BE2C (cell line): ENCODE measurements around the gene ELK3.

ENCODE experiments used
- DNase-seq: peaks from one replicate; pipeline ENCODE4 v3.0.0-alpha.2; 2020
- H3K27me3 ChIP-seq: fragments of 250-450 bp; sonication (Bioruptor Pico); 2 replicates; pipeline ENCODE4 v1.5.1; 2020; ENCODE audit warnings: mild to moderate bottlenecking
- H3K36me3 ChIP-seq: fragments of 250-450 bp; sonication (Bioruptor Pico); 2 replicates; pipeline ENCODE4 v1.5.1; 2020; ENCODE audit warnings: mild to moderate bottlenecking
- H3K4me1 ChIP-seq: fragments of 250-450 bp; sonication (Bioruptor Pico); 2 replicates; pipeline ENCODE4 v1.5.1; 2020
- H3K4me3 ChIP-seq: 2 replicates; pipeline ENCODE4 v1.5.1; 2011; ENCODE audit warnings: low read depth, low read length
- H3K9me3 ChIP-seq: fragments of 250-450 bp; sonication (Bioruptor Pico); 2 replicates; pipeline ENCODE4 v1.5.1; 2020
- TF ChIP-seq, protein P1 (sequence below): IDR thresholded peaks from 2 replicates; pipeline ENCODE4 v1.5.1; 2012; ENCODE audit warnings: mild to moderate bottlenecking, low read depth, low read length

Gene ELK3

DNA sequence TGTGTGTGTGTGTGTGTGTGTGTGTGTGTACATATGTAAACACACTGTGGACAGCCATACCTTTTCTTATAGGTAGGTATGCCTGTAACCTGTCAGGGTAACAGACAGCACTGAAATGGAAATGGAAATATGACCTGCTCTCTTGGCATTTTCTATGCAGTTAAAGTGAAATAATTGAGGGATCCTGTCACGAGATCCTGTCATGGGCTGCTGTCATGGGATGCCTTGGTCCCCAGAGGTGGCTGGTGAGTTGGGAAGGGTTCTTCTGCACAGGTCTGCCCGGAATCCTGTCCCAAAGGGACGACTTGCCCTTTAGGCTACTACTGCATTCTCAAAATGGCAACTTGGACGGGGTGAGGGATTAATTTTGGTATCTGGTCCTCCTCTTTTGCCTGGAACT is 47.3 kb downstream of the ELK3 start:
- TF ChIP-seq, protein P1, sequence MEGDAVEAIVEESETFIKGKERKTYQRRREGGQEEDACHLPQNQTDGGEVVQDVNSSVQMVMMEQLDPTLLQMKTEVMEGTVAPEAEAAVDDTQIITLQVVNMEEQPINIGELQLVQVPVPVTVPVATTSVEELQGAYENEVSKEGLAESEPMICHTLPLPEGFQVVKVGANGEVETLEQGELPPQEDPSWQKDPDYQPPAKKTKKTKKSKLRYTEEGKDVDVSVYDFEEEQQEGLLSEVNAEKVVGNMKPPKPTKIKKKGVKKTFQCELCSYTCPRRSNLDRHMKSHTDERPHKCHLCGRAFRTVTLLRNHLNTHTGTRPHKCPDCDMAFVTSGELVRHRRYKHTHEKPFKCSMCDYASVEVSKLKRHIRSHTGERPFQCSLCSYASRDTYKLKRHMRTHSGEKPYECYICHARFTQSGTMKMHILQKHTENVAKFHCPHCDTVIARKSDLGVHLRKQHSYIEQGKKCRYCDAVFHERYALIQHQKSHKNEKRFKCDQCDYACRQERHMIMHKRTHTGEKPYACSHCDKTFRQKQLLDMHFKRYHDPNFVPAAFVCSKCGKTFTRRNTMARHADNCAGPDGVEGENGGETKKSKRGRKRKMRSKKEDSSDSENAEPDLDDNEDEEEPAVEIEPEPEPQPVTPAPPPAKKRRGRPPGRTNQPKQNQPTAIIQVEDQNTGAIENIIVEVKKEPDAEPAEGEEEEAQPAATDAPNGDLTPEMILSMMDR: no peak
- Histone ChIP-seq H3K4me3 (no peak overlapping the region), H3K9me3 (no peaks in the 10 kb centered on the region), H3K4me1 (peaks cover 28% of the 10 kb centered on the region), H3K36me3 (no peaks in the 10 kb centered on the region; the same call in none of the 2 replicates), H3K27me3 (no peaks in the 10 kb centered on the region)
- DNase-seq: no peak

DNA sequence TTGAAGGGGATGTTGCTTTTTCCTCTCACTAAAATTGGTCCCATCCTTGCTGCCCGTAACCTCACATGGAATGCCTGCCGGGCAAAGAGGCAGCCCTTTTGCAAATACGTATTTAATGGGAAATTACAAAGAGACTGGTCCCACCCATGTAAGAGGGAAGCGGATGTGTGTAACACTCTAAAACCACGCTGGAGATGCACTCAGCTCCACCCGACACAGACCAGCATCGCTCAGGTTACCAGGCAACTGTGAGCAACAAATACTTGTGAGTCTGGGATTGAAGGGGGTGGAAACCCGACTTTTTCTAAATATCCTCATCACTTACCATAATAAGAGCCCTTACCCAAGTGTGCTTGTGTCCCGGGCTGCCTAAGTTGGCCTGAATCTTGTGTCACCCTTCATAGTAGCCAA is 47.7 kb downstream of the ELK3 start:
- Histone ChIP-seq H3K27me3 (no peaks in the 10 kb centered on the region), H3K9me3 (no peaks in the 10 kb centered on the region), H3K4me3 (no peak overlapping the region), H3K36me3 (peaks cover 4% of the 10 kb centered on the region), H3K4me1 (peaks cover 28% of the 10 kb centered on the region)
- TF ChIP-seq, protein P1: no peak
- DNase-seq: no peak

DNA sequence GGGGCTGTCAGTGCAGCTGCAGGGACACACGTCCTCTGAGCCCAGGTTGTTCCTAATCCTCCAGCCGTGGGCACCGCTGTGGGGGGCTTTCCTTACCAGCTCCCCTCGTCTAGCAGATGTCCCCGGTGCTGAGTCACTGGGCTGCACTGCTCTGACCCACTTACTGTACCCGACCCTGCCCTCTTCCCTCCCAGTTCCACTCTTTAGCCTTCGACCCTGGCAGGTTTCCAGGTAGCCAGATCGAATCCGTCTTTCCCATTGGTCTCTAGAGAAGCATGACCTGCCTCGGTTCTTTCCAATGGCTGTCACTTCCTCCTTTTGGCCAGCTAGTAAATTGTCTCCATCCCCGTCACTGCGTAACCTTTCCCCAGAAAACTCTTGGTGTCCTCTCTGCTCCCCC is 48.4 kb downstream of the ELK3 start:
- H3K9me3 ChIP-seq: no peaks in the 10 kb centered on the region
- peak; percentile 38 for DNase-seq
- H3K36me3 ChIP-seq: peaks cover 11% of the 10 kb centered on the region
- H3K4me3 ChIP-seq: no peak overlapping the region
- H3K4me1 ChIP-seq: peaks cover 28% of the 10 kb centered on the region
- H3K27me3 ChIP-seq: no peaks in the 10 kb centered on the region
- TF ChIP-seq, protein P1: no peak

DNA sequence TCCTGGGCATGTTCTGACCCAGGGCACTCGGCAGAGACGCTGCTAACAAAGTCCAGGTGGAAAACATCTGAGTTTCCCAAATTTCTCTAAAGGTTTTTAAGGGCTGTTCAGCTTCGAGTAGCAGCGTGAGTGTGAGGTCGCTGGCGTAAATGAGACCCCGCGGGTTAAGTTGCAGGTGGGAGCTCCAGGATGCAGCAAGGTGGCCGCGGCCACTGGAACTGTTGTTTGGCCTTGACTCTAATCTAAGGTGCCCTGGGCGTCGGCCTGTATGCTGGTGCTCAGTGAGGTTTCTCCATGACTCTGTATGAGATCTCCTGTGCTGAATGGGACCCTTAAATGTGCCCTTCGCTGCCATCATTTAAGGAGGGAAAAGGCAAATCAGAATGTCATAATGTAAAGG is 50.7 kb downstream of the ELK3 start:
- H3K4me3 ChIP-seq: no peak overlapping the region
- no peak for DNase-seq
- TF ChIP-seq, protein P1: no peak
- H3K9me3 ChIP-seq: no peaks in the 10 kb centered on the region
- peaks cover 20% of the 10 kb centered on the region for H3K36me3 ChIP-seq
- H3K4me1 ChIP-seq: peaks cover 28% of the 10 kb centered on the region
- H3K27me3 ChIP-seq: no peaks in the 10 kb centered on the region

DNA sequence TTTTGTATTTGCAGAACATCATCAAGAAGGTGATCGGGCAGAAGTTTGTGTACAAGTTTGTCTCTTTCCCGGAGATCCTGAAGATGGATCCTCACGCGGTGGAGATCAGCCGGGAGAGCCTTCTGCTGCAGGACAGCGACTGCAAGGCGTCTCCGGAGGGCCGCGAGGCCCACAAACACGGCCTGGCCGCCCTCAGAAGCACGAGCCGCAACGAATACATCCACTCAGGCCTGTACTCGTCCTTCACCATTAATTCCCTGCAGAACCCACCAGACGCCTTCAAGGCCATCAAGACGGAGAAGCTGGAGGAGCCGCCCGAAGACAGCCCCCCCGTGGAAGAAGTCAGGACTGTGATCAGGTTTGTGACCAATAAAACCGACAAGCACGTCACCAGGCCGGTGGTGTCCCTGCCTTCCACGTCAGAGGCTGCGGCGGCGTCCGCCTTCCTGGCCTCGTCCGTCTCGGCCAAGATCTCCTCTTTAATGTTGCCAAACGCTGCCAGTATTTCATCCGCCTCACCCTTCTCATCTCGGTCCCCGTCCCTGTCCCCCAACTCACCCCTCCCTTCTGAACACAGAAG is 52.8 kb downstream of the ELK3 start:
- TF ChIP-seq, protein P1: no peak
- H3K36me3 ChIP-seq: peaks cover 40% of the 10 kb centered on the region
- DNase-seq: no peak

DNA sequence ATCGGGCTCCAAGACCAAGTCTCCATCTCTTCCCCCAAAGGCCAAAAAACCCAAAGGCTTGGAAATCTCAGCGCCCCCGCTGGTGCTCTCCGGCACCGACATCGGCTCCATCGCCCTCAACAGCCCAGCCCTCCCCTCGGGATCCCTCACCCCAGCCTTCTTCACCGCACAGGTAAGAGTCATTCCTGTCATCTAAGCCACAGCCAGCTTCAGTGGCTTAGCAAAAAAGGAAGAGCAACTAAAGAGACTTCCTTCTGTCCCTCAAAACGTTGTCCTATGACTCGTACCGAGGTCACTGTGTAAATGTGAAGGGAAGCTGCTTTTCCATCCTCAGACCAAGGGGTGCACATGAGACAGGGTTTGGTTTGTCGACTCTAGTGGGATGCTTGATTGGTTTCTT is 53.4 kb downstream of the ELK3 start:
- TF ChIP-seq, protein P1: no peak
- H3K9me3 ChIP-seq: no peaks in the 10 kb centered on the region
- peaks cover 45% of the 10 kb centered on the region for H3K36me3 ChIP-seq
- H3K27me3 ChIP-seq: no peaks in the 10 kb centered on the region
- no peak overlapping the region for H3K4me3 ChIP-seq
- peaks cover 16% of the 10 kb centered on the region for H3K4me1 ChIP-seq
- no peak for DNase-seq

More for the DNA sequence above, 52.8 kb downstream of the ELK3 start:
- Histone ChIP-seq H3K27me3 (no peaks in the 10 kb centered on the region), H3K9me3 (no peaks in the 10 kb centered on the region), H3K4me1 (peaks cover 22% of the 10 kb centered on the region), H3K4me3 (no peak overlapping the region)
